ENCODE data around the gene UGT1A9. TPM values are rescaled to one million over a fixed set of nuclear protein-coding genes. Genes with fewer than 3 reads are reported as not detected.

UGT1A9 gene
- total and polyA plus RNA-seq, 2 donors: 0.09 to 0.27 TPM

DNA sequence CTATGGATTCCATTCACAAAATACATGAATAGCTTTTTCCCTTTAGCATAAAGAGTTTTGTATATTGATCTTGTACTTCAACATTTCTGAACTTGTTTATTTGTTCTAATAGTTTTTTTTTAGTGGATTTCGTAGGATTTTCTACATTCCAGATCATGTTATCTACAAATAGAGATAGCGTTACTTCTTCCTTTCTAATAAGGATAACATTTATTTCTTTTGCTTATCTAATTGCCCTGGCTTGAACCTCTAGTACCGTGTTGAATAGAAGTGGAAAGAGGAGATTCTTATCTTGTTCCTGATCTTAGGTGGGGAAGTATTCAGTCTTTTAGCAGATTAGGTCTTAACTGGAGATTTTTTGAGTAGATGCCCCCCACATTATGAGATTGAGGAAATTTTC lies 30.5 kb downstream of the UGT1A9 start:
- no peak for DNase-seq (ENCODE audit: low read depth in 6 of 9, low spot score in 9 of 9)
- Histone ChIP-seq H3K9me3 (ENCODE audit: control insufficient read depth in 2 of 2, insufficient read depth in 1 of 2, low read length in 1 of 2) (no peaks in the 10 kb centered on the region), H3K4me1 (ENCODE audit: control insufficient read depth in 2 of 2, insufficient read depth in 2 of 2, low read length in 2 of 2) (no peaks in the 10 kb centered on the region), H3K27ac (ENCODE audit: low read depth in 1 of 2, low read length in 1 of 2) (no peak overlapping the region), H3K36me3 (ENCODE audit: control insufficient read depth in 2 of 2, insufficient read depth in 2 of 2, low read length in 1 of 2) (no peaks in the 10 kb centered on the region), H3K4me3 (ENCODE audit: low read length in 2 of 2) (no peak overlapping the region), H3K27me3 (ENCODE audit: control insufficient read depth in 2 of 2, insufficient read depth in 1 of 2, low read length in 1 of 2) (no peaks in the 10 kb centered on the region)
- 77% methylated on average over 3 of the region's 3 CpGs for WGBS

DNA sequence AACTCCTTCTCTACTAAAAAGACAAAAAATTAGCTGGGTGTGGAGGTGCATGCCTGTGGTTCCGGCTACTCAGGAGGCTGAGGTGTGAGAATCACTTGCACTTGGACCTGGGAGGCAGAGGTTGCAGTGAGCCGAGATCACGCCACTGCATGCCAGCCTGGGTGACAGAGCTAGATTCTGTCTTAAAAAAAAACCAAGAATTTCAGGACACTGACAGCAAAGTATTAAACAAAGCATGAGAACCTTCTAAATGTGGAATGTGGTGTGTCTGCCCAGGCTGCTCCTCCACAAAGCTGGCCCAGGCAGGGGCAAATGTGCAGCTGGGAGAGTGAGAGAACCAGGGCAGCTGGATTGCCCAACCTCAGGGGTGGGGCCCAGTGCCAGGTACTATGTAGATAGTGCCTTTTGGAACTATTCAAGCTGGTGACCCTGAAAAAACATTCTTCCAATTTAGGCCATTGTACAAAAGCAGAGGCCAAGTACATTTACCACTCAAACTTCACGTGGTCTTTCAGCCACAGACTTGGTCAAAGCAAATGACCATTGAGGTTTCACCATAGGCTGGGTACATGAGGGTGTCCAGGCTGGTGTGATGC lies 34.3 kb downstream of the UGT1A9 start:
- Histone ChIP-seq H3K36me3 (ENCODE audit: control insufficient read depth in 2 of 2, insufficient read depth in 2 of 2, low read length in 1 of 2) (no peaks in the 10 kb centered on the region), H3K4me1 (ENCODE audit: control insufficient read depth in 2 of 2, insufficient read depth in 2 of 2, low read length in 2 of 2) (peaks cover 0 to under 1% of the 10 kb centered on the region in 2 donors), H3K4me3 (ENCODE audit: low read length in 2 of 2) (no peak overlapping the region), H3K27ac (ENCODE audit: low read depth in 1 of 2, low read length in 1 of 2) (no peak overlapping the region), H3K27me3 (ENCODE audit: control insufficient read depth in 2 of 2, insufficient read depth in 1 of 2, low read length in 1 of 2) (no peaks in the 10 kb centered on the region), H3K9me3 (ENCODE audit: control insufficient read depth in 2 of 2, insufficient read depth in 1 of 2, low read length in 1 of 2) (no peaks in the 10 kb centered on the region)
- 71% methylated on average over 4 of the region's 4 CpGs for WGBS
- DNase-seq (ENCODE audit: low read depth in 6 of 9, low spot score in 9 of 9): no peak

DNA sequence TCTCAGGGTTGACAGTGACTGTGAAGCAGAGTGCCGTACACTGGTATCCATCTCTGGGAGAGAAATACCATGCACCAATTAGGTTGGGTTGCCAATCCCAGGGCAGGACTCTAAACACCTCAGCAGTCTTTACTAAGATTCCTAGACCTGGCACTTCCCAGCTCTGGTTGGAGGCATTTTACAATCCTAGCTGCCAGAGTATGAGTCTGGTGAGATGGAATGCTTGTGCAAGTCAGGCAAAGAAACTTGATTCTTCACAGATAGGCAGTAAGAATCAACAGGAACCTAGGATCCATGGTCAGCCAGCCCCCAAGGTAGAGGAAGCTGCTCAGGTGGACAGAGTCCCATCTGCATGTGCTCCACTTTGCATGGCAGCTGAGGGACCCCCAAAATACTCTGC lies 35.0 kb downstream of the UGT1A9 start:
- Histone ChIP-seq H3K27ac (ENCODE audit: low read depth in 1 of 2, low read length in 1 of 2) (no peak overlapping the region), H3K9me3 (ENCODE audit: control insufficient read depth in 2 of 2, insufficient read depth in 1 of 2, low read length in 1 of 2) (no peaks in the 10 kb centered on the region), H3K36me3 (ENCODE audit: control insufficient read depth in 2 of 2, insufficient read depth in 2 of 2, low read length in 1 of 2) (no peaks in the 10 kb centered on the region), H3K27me3 (ENCODE audit: control insufficient read depth in 2 of 2, insufficient read depth in 1 of 2, low read length in 1 of 2) (no peaks in the 10 kb centered on the region), H3K4me1 (ENCODE audit: control insufficient read depth in 2 of 2, insufficient read depth in 2 of 2, low read length in 2 of 2) (peaks cover 0 to 8% of the 10 kb centered on the region in 2 donors), H3K4me3 (ENCODE audit: low read length in 2 of 2) (no peak overlapping the region)
- DNase-seq (ENCODE audit: low read depth in 6 of 9, low spot score in 9 of 9): no peak
- WGBS: 0% methylated on average over 1 of the region's 1 CpG

DNA sequence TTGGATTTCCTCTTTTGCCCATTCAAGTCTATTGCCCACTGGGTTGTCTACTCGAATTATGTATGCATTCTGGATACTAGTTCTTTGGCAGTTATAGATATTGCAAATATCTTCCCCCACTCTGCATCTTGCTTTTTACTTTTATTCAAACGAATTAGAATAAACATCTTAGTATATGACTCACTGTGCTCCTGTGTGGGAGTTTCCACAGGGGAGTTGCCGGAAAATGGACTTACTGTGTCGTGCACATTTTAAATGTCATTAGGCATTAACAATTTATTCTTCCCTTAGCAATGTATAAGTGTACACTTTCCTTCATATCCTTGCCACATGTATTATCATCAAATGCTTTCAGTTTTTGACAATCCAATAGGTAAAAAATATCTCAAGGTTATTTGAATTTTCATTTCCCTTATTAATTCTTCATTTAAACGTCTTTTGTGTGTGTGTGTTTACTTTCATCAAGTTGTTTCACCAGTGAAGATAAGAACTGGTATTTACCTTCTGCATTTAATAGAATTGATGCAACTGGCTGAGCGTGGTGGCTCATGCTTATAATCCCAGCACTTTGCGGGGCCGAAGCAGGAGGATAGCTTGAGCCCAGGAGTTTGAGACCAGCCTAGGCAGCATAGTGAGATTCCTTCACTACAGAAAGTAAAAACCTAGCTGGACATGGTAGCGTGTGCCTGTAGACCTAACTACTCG lies 36.4 kb downstream of the UGT1A9 start:
- no peak overlapping the region for H3K27ac ChIP-seq (ENCODE audit: low read depth in 1 of 2, low read length in 1 of 2)
- no peaks in the 10 kb centered on the region for H3K36me3 ChIP-seq (ENCODE audit: control insufficient read depth in 2 of 2, insufficient read depth in 2 of 2, low read length in 1 of 2)
- DNase-seq (ENCODE audit: low read depth in 6 of 9, low spot score in 9 of 9): no peak
- peaks cover 0 to 18% of the 10 kb centered on the region in 2 donors for H3K4me1 ChIP-seq (ENCODE audit: control insufficient read depth in 2 of 2, insufficient read depth in 2 of 2, low read length in 2 of 2)
- no peaks in the 10 kb centered on the region for H3K9me3 ChIP-seq (ENCODE audit: control insufficient read depth in 2 of 2, insufficient read depth in 1 of 2, low read length in 1 of 2)
- no peak overlapping the region for H3K4me3 ChIP-seq (ENCODE audit: low read length in 2 of 2)
- no peaks in the 10 kb centered on the region for H3K27me3 ChIP-seq (ENCODE audit: control insufficient read depth in 2 of 2, insufficient read depth in 1 of 2, low read length in 1 of 2)
- WGBS: 94% methylated on average over 10 of the region's 10 CpGs

DNA sequence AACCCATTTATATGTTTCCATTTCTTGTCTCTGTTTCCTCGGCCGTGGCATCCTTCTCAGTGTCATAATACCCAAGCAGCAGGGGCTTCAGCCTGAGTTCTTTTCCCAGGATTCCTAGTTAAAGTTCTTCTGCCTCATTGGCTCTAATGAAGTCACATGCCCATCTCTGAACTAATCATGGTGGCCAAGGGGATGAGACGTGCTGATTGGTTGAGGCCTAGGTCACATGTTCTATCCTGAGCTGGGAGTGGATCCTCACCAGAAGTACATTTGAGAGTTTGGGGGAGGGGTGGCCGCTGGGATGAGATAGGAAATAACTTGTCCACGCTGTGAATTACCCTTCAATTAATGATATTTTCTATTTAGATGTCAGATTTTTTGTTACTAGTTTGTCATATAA lies 37.2 kb downstream of the UGT1A9 start:
- 96% methylated on average over 5 of the region's 5 CpGs for WGBS
- Histone ChIP-seq H3K27ac (ENCODE audit: low read depth in 1 of 2, low read length in 1 of 2) (no peak overlapping the region), H3K4me3 (ENCODE audit: low read length in 2 of 2) (no peak overlapping the region), H3K27me3 (ENCODE audit: control insufficient read depth in 2 of 2, insufficient read depth in 1 of 2, low read length in 1 of 2) (no peaks in the 10 kb centered on the region), H3K9me3 (ENCODE audit: control insufficient read depth in 2 of 2, insufficient read depth in 1 of 2, low read length in 1 of 2) (no peaks in the 10 kb centered on the region), H3K4me1 (ENCODE audit: control insufficient read depth in 2 of 2, insufficient read depth in 2 of 2, low read length in 2 of 2) (peaks cover 0 to 22% of the 10 kb centered on the region in 2 donors), H3K36me3 (ENCODE audit: control insufficient read depth in 2 of 2, insufficient read depth in 2 of 2, low read length in 1 of 2) (no peaks in the 10 kb centered on the region)
- no peak for DNase-seq (ENCODE audit: low read depth in 6 of 9, low spot score in 9 of 9)

DNA sequence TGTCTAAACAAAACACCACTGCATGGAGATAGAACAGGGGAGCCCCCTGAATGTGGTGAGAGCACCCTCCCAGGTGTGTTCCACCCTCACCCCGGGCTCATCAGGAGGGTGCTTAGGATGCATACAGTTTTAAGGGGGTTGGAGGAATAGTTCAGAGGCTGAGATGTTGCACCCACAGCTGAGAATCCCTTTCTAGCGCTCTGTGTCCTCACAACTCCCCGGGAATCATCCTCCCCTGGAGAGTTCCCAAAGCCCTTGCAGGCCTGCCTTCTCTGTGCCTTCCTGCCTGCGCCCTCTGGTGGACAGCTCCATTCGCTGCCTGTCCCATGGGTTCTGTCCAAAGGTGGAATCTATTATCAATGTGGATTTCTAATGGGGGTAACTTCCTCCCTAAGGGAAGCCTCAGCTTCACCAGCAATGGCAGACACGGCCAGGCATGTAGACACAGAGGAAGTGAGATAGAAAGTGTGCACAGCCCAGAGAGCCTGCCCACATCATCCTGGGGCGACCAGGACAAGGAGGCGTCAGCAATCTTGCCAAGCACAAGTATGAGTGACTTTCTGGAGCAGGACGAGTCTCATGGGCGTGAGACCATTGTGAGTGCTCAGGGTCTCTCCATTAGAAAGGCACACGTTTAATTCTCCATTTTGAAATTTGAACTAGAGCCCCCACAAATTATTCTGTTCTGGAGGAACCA lies 39.8 kb downstream of the UGT1A9 start:
- peak in 8 of 9 donors; percentile 29 to 74 (median 55) for DNase-seq (ENCODE audit: low read depth in 6 of 9, low spot score in 9 of 9)
- no peak overlapping the region for H3K4me3 ChIP-seq (ENCODE audit: low read length in 2 of 2)
- WGBS: 46% methylated on average over 11 of the region's 11 CpGs
- no peaks in the 10 kb centered on the region for H3K9me3 ChIP-seq (ENCODE audit: control insufficient read depth in 2 of 2, insufficient read depth in 1 of 2, low read length in 1 of 2)
- peaks cover 0 to 22% of the 10 kb centered on the region in 2 donors for H3K4me1 ChIP-seq (ENCODE audit: control insufficient read depth in 2 of 2, insufficient read depth in 2 of 2, low read length in 2 of 2)
- no peaks in the 10 kb centered on the region for H3K36me3 ChIP-seq (ENCODE audit: control insufficient read depth in 2 of 2, insufficient read depth in 2 of 2, low read length in 1 of 2)
- H3K27ac ChIP-seq (ENCODE audit: low read depth in 1 of 2, low read length in 1 of 2): no peak overlapping the region
- H3K27me3 ChIP-seq (ENCODE audit: control insufficient read depth in 2 of 2, insufficient read depth in 1 of 2, low read length in 1 of 2): no peaks in the 10 kb centered on the region

DNA sequence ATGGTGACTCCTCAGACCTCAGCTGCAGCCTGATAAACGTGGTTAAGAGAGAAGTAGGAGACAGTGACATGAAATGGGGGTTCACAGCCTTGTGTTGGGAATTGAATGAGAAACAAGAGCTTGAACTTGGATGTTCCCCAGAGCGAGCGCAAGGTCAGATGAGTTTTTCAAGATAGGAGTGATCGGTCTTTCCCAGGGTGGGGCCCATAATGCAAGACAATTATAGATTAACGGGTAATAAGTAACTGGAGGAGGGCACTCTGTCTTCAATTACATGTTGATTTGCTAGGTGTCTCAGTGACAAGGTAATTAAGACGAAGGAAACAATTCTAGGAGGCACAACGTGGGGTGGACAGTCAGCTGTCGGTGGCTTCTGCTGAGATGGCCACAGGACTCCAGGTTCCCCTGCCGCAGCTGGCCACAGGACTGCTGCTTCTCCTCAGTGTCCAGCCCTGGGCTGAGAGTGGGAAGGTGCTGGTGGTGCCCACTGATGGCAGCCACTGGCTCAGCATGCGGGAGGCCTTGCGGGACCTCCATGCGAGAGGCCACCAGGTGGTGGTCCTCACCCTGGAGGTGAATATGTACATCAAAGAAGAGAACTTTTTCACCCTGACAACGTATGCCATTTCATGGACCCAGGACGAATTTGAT lies 41.0 kb downstream of the UGT1A9 start, which contains the start of gene UGT1A5:
Gene UGT1A5, plus strand, starts transcription at position 297 of the 651 bp plus-strand sequence. Its CDS starts 85 bp downstream, at position 382.
- peaks cover 0 to 2% of the 10 kb centered on the region in 2 donors for H3K27me3 ChIP-seq (ENCODE audit: control insufficient read depth in 2 of 2, insufficient read depth in 1 of 2, low read length in 1 of 2)
- DNase-seq (ENCODE audit: low read depth in 6 of 9, low spot score in 9 of 9): peak in 1 of 9 donors; percentile 9
- H3K36me3 ChIP-seq (ENCODE audit: control insufficient read depth in 2 of 2, insufficient read depth in 2 of 2, low read length in 1 of 2): no peaks in the 10 kb centered on the region
- no peak within 1 kb of the TSS for H3K27ac ChIP-seq (ENCODE audit: low read depth in 1 of 2, low read length in 1 of 2)
- 87% methylated on average over 14 of the region's 14 CpGs for WGBS
- H3K4me3 ChIP-seq (ENCODE audit: low read length in 2 of 2): no peak within 1 kb of the TSS
- peaks cover 0 to 22% of the 10 kb centered on the region in 2 donors for H3K4me1 ChIP-seq (ENCODE audit: control insufficient read depth in 2 of 2, insufficient read depth in 2 of 2, low read length in 2 of 2)
- H3K9me3 ChIP-seq (ENCODE audit: control insufficient read depth in 2 of 2, insufficient read depth in 1 of 2, low read length in 1 of 2): no peaks in the 10 kb centered on the region

DNA sequence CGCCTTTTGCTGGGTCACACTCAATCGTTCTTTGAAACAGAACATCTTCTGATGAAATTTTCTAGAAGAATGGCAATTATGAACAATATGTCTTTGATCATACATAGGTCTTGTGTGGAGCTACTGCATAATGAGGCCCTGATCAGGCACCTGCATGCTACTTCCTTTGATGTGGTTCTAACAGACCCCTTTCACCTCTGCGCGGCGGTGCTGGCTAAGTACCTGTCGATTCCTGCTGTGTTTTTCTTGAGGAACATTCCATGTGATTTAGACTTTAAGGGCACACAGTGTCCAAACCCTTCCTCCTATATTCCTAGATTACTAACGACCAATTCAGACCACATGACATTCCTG lies 41.5 kb downstream of the UGT1A9 start:
- H3K36me3 ChIP-seq (ENCODE audit: control insufficient read depth in 2 of 2, insufficient read depth in 2 of 2, low read length in 1 of 2): no peaks in the 10 kb centered on the region
- H3K4me3 ChIP-seq (ENCODE audit: low read length in 2 of 2): no peak overlapping the region
- H3K27me3 ChIP-seq (ENCODE audit: control insufficient read depth in 2 of 2, insufficient read depth in 1 of 2, low read length in 1 of 2): peaks cover 0 to 2% of the 10 kb centered on the region in 2 donors
- H3K4me1 ChIP-seq (ENCODE audit: control insufficient read depth in 2 of 2, insufficient read depth in 2 of 2, low read length in 2 of 2): peaks cover 0 to 22% of the 10 kb centered on the region in 2 donors
- no peaks in the 10 kb centered on the region for H3K9me3 ChIP-seq (ENCODE audit: control insufficient read depth in 2 of 2, insufficient read depth in 1 of 2, low read length in 1 of 2)
- 38% methylated on average over 7 of the region's 7 CpGs for WGBS
- DNase-seq (ENCODE audit: low read depth in 6 of 9, low spot score in 9 of 9): peak in 6 of 9 donors; percentile 6 to 58 (median 32)
- H3K27ac ChIP-seq (ENCODE audit: low read depth in 1 of 2, low read length in 1 of 2): no peak overlapping the region

DNA sequence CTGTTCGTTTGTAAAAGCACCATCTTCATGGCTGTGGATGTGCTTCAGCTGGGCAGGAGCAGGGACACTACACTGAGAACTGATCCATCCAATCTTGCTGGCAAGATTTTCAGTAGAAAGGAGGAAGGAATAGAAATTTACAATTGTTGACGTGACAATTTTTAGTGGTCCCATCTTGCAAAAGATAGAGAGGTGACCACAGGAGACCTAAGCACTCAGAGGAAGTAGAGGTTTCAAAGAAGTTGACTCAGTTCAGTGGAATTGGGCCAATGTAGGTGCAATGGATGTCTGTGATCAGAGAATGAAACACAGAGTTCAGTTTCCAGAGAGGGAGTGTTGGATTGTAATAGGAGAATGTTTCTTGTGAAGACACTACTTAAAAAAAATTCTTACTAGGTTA lies 42.4 kb downstream of the UGT1A9 start:
- Histone ChIP-seq H3K36me3 (ENCODE audit: control insufficient read depth in 2 of 2, insufficient read depth in 2 of 2, low read length in 1 of 2) (no peaks in the 10 kb centered on the region), H3K9me3 (ENCODE audit: control insufficient read depth in 2 of 2, insufficient read depth in 1 of 2, low read length in 1 of 2) (no peaks in the 10 kb centered on the region), H3K27me3 (ENCODE audit: control insufficient read depth in 2 of 2, insufficient read depth in 1 of 2, low read length in 1 of 2) (peaks cover 0 to 2% of the 10 kb centered on the region in 2 donors), H3K27ac (ENCODE audit: low read depth in 1 of 2, low read length in 1 of 2) (no peak overlapping the region), H3K4me3 (ENCODE audit: low read length in 2 of 2) (no peak overlapping the region), H3K4me1 (ENCODE audit: control insufficient read depth in 2 of 2, insufficient read depth in 2 of 2, low read length in 2 of 2) (peaks cover 0 to 22% of the 10 kb centered on the region in 2 donors)
- no peak for DNase-seq (ENCODE audit: low read depth in 6 of 9, low spot score in 9 of 9)
- WGBS: 69% methylated on average over 2 of the region's 2 CpGs

All from thymus (tissue), 11 donors.